Dedifferentiated amniotic fluid mesenchymal stem cell (primary cell): ENCODE data around the gene CERS3.

ENCODE experiments used
- DNase-seq: peaks from one replicate; pipeline ENCODE4 v3.0.0-alpha.2; 2016; ENCODE audit errors: extremely low spot score

The CERS3 gene

GRCh38 chr15:100529556-100529955 lies 806 bp upstream of the CERS3 start:
- no peak for DNase-seq

GRCh38 chr15:100526027-100526481 lies 2.7 kb downstream of the CERS3 start:
- DNase-seq = no peak

GRCh38 chr15:100525436-100525835 lies 3.3 kb downstream of the CERS3 start:
- no peak for DNase-seq

- DNase-seq = no peak
Measured at GRCh38 chr15:100524326-100524725, 4.4 kb downstream of the CERS3 start.

- DNase-seq = no peak
Measured at GRCh38 chr15:100521907-100522306, 6.8 kb downstream of the CERS3 start.

- no peak for DNase-seq
Measured at GRCh38 chr15:100520132-100520921, 8.4 kb downstream of the CERS3 start.

GRCh38 chr15:100517846-100518245 lies 10.9 kb downstream of the CERS3 start:
- no peak for DNase-seq

GRCh38 chr15:100516643-100517512 lies 11.9 kb downstream of the CERS3 start:
- no peak for DNase-seq

GRCh38 chr15:100515758-100516157 lies 13.0 kb downstream of the CERS3 start:
- no peak for DNase-seq

GRCh38 chr15:100508641-100509300 lies 20.0 kb downstream of the CERS3 start:
- DNase-seq = no peak

- DNase-seq = no peak
Measured at GRCh38 chr15:100502651-100503050, 26.1 kb downstream of the CERS3 start.

- DNase-seq = no peak
Measured at GRCh38 chr15:100501117-100501516, 27.6 kb downstream of the CERS3 start.

- no peak for DNase-seq
Measured at GRCh38 chr15:100500226-100500990, 28.3 kb downstream of the CERS3 start.

- DNase-seq = no peak
Measured at GRCh38 chr15:100495861-100496260, 32.9 kb downstream of the CERS3 start.

GRCh38 chr15:100493213-100493612 lies 35.5 kb downstream of the CERS3 start:
- DNase-seq = no peak

GRCh38 chr15:100484443-100484842 lies 44.3 kb downstream of the CERS3 start:
- no peak for DNase-seq

- DNase-seq = no peak
Measured at GRCh38 chr15:100483370-100483769, 45.4 kb downstream of the CERS3 start.

- DNase-seq = no peak
Measured at GRCh38 chr15:100476805-100477204, 51.9 kb downstream of the CERS3 start.

- no peak for DNase-seq
Measured at GRCh38 chr15:100472736-100473135, 56.0 kb downstream of the CERS3 start.

GRCh38 chr15:100471933-100472332 lies 56.8 kb downstream of the CERS3 start:
- DNase-seq = no peak

GRCh38 chr15:100468285-100468684 lies 60.5 kb downstream of the CERS3 start:
- no peak for DNase-seq

GRCh38 chr15:100466073-100466472 lies 62.7 kb downstream of the CERS3 start:
- no peak for DNase-seq
